ENCODE results near the gene OR9Q1.

GRCh38 chr11:58135171-58135570 is 111.5 kb downstream of the OR9Q1 start:
- TF ChIP-seq CTCF (IDR thresholded peaks at IDR 0.05) (no peak), POLR2A (IDR thresholded peaks at IDR 0.05) (no peak)
